Suprapubic skin (tissue), 4 donors: ENCODE data around the gene G6PC1.

Experiments used
- CTCF ChIP-seq, 2 donors: fragments of 200-600 bp in 1 of 2; fragments of 450-650 bp in 1 of 2; sonication (generic) in 1 of 2; IDR thresholded peaks; one replicate each; pipeline ENCODE4 v1.5.1; 2016 to 2019; ENCODE audit warnings: antibody characterized with exemption in 2 of 2, mild to moderate bottlenecking in 1 of 2, moderate library complexity in 1 of 2
- EP300 ChIP-seq: sonication (generic); formaldehyde crosslinking; IDR thresholded peaks from one replicate; pipeline ENCODE4 v1.6.1; 2017; ENCODE audit warnings: antibody characterized with exemption
- POLR2A ChIP-seq, 2 donors: fragments of 450-650 bp; IDR thresholded peaks; one replicate each; pipeline ENCODE4 v1.6.1; 2017; ENCODE audit warnings: antibody characterized with exemption in 2 of 2, mild to moderate bottlenecking in 2 of 2, moderate library complexity in 2 of 2
- POLR2AphosphoS5 ChIP-seq, 3 donors: sonication (generic); formaldehyde crosslinking; IDR thresholded peaks; one replicate each; pipeline ENCODE4 v1.6.1; 2017; ENCODE audit warnings: antibody characterized with exemption in 3 of 3

- TF ChIP-seq CTCF (IDR thresholded peaks at IDR 0.05) (no peak), POLR2AphosphoS5 (IDR thresholded peaks at IDR 0.05) (no peak), POLR2A (IDR thresholded peaks at IDR 0.05) (no peak), EP300 (no peak)
Measured at GRCh38 chr17:42853968-42854790, 46.4 kb upstream of the G6PC1 start.
